CD8-positive, alpha-beta memory T cell (primary cell): Measurements from ENCODE around the gene EDC4. TPM values are rescaled to one million over a fixed set of nuclear protein-coding genes. Genes with fewer than 3 reads are reported as not detected.

ENCODE experiments used
- CTCF ChIA-PET: fragments of 350-600 bp; sonication (Branson Sonifier 250); formaldehyde crosslinking; loops from one replicate; lab custom pipeline; 2021; ENCODE audit warnings: antibody characterized with exemption; lab: Charles Lee
- POLR2A ChIA-PET: fragments of 350-600 bp; sonication (Branson Sonifier 250); formaldehyde crosslinking; loops from one replicate; lab custom pipeline; 2021; ENCODE audit warnings: antibody characterized with exemption; lab: Charles Lee
- DNase-seq, 5 donors: peaks; one replicate each; pipeline versions ENCODE4 v3.0.0 to v3.0.0-alpha.2; 2020 to 2022; ENCODE audit warnings: mixed read lengths in 1 of 5
- H3K27ac ChIP-seq: one replicate; pipeline ENCODE4 v1.7.0; 2013; ENCODE audit warnings: low read depth, mild to moderate bottlenecking, low read length, moderate library complexity
- H3K27me3 ChIP-seq: 2 replicates; pipeline ENCODE4 v1.7.0; 2013; ENCODE audit warnings: low read length, mild to moderate bottlenecking; ENCODE audit not compliant: insufficient read depth, poor library complexity, severe bottlenecking
- H3K36me3 ChIP-seq: 2 replicates; pipeline ENCODE4 v1.7.0; 2013; ENCODE audit warnings: mild to moderate bottlenecking, low read length, moderate library complexity; ENCODE audit not compliant: insufficient read depth
- H3K4me1 ChIP-seq: 2 replicates; pipeline ENCODE4 v1.7.0; 2013; ENCODE audit warnings: mild to moderate bottlenecking, low read length, moderate library complexity; ENCODE audit not compliant: insufficient read depth
- H3K4me3 ChIP-seq: 2 replicates; pipeline ENCODE4 v1.7.0; 2013; ENCODE audit warnings: mild to moderate bottlenecking, low read length
- H3K9me3 ChIP-seq: 2 replicates; pipeline ENCODE4 v1.7.0; 2013; ENCODE audit warnings: mild to moderate bottlenecking, low read length
- H3K27ac Mint-ChIP-seq, 8 donors: one replicate each; pipeline ENCODE4 v1.8.0; 2020 to 2021; ENCODE audit warnings: mixed read lengths in 8 of 8, mild to moderate bottlenecking in 6 of 8, inconsistent platforms in 3 of 8, moderate library complexity in 3 of 8
- H3K27me3 Mint-ChIP-seq, 2 donors: one replicate each; pipeline ENCODE4 v1.8.0; 2020 to 2021; ENCODE audit warnings: mixed read lengths in 2 of 2, mild to moderate bottlenecking in 1 of 2, moderate library complexity in 1 of 2
- H3K36me3 Mint-ChIP-seq, 3 donors: one replicate each; pipeline ENCODE4 v1.8.0; 2020 to 2021; ENCODE audit warnings: mixed read lengths in 3 of 3, inconsistent platforms in 1 of 3, mild to moderate bottlenecking in 1 of 3
- H3K4me1 Mint-ChIP-seq, 3 donors: one replicate each; pipeline ENCODE4 v1.8.0; 2020 to 2021; ENCODE audit warnings: mixed read lengths in 3 of 3, inconsistent platforms in 1 of 3, mild to moderate bottlenecking in 1 of 3
- H3K4me3 Mint-ChIP-seq, 7 donors: one replicate each; pipeline ENCODE4 v1.8.0; 2020 to 2021; ENCODE audit warnings: mixed read lengths in 7 of 7, mild to moderate bottlenecking in 6 of 7, moderate library complexity in 4 of 7, inconsistent platforms in 2 of 7
- H3K9me3 Mint-ChIP-seq, 5 donors: one replicate each; pipeline ENCODE4 v1.8.0; 2020 to 2022; ENCODE audit warnings: mixed read lengths in 5 of 5, mild to moderate bottlenecking in 3 of 5, moderate library complexity in 2 of 5, inconsistent platforms in 1 of 5
- polyA plus RNA-seq: library from polyadenylated mRNA; unstranded; fragments of 300-500 nt; fragmentation: Illumina TruSeq; gene quantifications from one replicate; pipeline ENCODE4 v1.2.3, GENCODE V29; 2021
- total RNA-seq, 2 experiments: library from RNA; stranded (reverse); gene quantifications; one replicate each; pipeline ENCODE4 v1.2.3, GENCODE V29; 2021

Gene EDC4
- total and polyA plus RNA-seq, 3 experiments from 2014 or later, result 30.1 to 108 (median 105) TPM

DNA sequence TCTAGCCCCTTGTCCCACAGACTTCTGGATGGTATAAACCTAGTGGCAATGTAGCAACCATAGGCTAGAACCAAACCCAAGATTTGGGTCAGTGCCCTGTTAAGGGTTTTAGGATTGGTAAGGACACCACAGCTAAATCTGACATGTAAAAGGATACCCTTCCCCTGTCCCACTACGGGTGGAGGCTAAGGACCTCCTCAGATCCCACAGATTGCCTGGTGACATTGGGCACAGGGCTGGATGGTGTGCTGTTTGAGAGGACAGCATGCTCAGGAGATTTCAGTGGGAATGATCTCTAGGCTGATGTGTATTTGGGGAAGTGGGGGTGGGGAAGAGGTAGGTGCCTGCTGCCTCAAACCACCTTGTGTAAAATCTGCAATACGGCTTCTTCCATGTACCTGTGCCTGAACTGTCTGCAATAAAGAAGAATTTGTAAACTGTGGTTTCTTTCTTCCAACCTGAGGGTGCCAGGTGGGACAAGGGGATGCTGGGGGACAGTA, 671 bp upstream of the EDC4 start:
- DNase-seq, result no peak
- H3K9me3 ChIP-seq, result no peaks in the 10 kb centered on the region
- ChIA-PET POLR2A (interaction anchor here (0.6 to 0.8 kb wide), 2 partner anchors 21 to 34 kb away, joined by 4 read pairs; partner anchors contain the start of gene PSKH1), CTCF (interaction anchor here (1.0 to 1.6 kb wide), 4 partner anchors 27 to 206 kb away, joined by 3 to 6 read pairs (median 4); partner anchors contain the start of genes C16orf86 and ENKD1)
- H3K4me3 ChIP-seq, result peak overlapping the region; percentile 79
- peaks cover 35% of the 10 kb centered on the region for H3K4me1 ChIP-seq
- peak overlapping the region; percentile 86 to 96 (median 93) for H3K4me3 Mint-ChIP-seq
- H3K9me3 Mint-ChIP-seq, result no peaks in the 10 kb centered on the region
- H3K27ac ChIP-seq, result peak overlapping the region; percentile 91
- no peaks in the 10 kb centered on the region for H3K27me3 ChIP-seq
- no peaks in the 10 kb centered on the region for H3K27me3 Mint-ChIP-seq
- peak overlapping the region; percentile 88 to 96 (median 92) for H3K27ac Mint-ChIP-seq
- H3K36me3 ChIP-seq, result peaks cover 17% of the 10 kb centered on the region
- H3K4me1 Mint-ChIP-seq, result peaks cover 33 to 42% (median 39%) of the 10 kb centered on the region in 3 donors
- H3K36me3 Mint-ChIP-seq, result peaks cover 0 to 60% (median 7%) of the 10 kb centered on the region in 3 donors

DNA sequence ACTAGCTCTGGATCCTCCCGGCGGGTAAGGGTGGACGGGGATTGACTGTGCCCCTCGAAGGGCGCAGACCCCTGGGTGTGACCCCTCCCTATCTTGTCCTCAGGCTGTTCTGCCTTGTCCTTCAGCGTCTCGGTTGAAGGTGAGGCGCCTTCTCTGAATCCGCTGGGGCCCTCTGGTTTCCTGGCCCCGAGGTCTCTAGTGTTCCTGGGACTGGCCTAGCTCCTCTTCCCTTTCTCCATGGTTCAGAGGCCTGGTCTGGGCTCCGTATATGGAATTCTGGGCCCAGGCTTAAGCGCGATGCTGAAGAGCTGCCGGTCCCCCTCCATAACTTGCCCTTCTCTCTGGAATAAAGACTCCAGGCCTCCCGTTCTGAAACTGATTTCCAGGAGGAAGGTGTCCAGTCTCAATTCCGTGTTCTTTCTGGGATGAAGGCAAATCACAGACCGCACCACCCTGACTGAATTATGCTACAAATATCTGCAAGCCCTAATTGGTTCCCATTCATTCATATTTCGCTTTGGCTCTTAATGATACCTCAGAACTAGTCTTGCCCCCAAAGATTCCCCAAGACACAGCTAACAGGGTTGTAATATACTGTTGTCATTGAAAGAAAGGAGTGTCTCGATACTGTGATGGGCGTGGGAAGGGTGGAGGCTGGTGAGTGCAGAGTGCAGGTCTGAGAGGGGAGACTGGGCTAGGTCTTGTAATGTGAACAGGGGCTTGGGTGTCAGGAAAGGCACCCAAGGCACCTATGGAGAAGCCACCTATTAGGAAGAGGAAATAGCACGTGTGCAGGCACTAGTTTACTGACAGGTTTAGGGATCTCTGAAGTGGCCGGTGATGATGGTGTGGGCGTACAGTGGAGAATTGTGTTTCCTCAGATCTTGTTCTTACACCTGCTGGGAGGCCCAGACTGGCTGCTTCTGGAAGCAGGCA, 851 bp downstream of the EDC4 start:
- DNase-seq, result no peak

DNA sequence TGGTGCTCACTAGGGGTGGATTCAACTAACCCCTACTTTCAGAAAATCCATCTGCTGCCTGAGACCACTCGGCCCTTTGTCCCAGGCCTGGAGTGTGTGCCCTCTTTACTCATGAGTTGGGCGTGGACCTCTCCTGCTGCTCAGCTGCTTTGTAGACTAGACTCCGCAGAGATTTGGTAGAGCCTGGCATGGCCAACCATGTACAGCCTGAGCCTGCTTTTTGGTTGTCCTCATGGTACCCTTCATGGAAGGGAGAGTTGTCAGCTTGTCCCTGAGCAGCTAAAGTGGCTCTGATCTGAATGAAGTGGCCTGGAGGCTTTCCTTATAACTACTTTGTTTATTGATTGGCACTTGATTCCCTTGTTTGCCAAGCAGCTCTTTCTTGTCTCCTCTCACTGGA, 1.5 kb downstream of the EDC4 start:
- Mint-ChIP-seq H3K27ac (peak overlapping the region in 7 of 8 donors; percentile 69 to 96 (median 93)), H3K4me3 (peak overlapping the region; percentile 91 to 96 (median 93)), H3K36me3 (peaks cover 0 to 69% (median 7%) of the 10 kb centered on the region in 3 donors), H3K27me3 (no peaks in the 10 kb centered on the region), H3K4me1 (peaks cover 33 to 42% (median 39%) of the 10 kb centered on the region in 3 donors), H3K9me3 (no peaks in the 10 kb centered on the region)
- Histone ChIP-seq H3K36me3 (peaks cover 32% of the 10 kb centered on the region), H3K27me3 (no peaks in the 10 kb centered on the region), H3K9me3 (no peaks in the 10 kb centered on the region), H3K27ac (no peak overlapping the region), H3K4me3 (peak overlapping the region; percentile 79), H3K4me1 (peaks cover 35% of the 10 kb centered on the region)
- no peak for DNase-seq
- ChIA-PET POLR2A (interaction anchor here (0.6 to 1.4 kb wide), 5 partner anchors 58 to 354 kb away, joined by 3 to 8 read pairs (median 3); partner anchors contain the start of genes RANBP10 and TSNAXIP1), CTCF (interaction anchor here (1.9 to 2.9 kb wide), 2 partner anchors 9 to 58 kb away, joined by 5 to 15 read pairs; partner anchors contain the start of gene NRN1L)

More for the DNA sequence above, 851 bp downstream of the EDC4 start:
- Histone ChIP-seq H3K27ac (peak overlapping the region; percentile 91), H3K4me1 (peaks cover 35% of the 10 kb centered on the region), H3K9me3 (no peaks in the 10 kb centered on the region), H3K27me3 (no peaks in the 10 kb centered on the region), H3K4me3 (peak overlapping the region; percentile 79), H3K36me3 (peaks cover 26% of the 10 kb centered on the region)
- Mint-ChIP-seq H3K27me3 (no peaks in the 10 kb centered on the region), H3K9me3 (no peaks in the 10 kb centered on the region), H3K4me3 (peak overlapping the region; percentile 91 to 96 (median 93)), H3K27ac (peak overlapping the region; percentile 85 to 96 (median 92)), H3K4me1 (peaks cover 33 to 42% (median 39%) of the 10 kb centered on the region in 3 donors), H3K36me3 (peaks cover 0 to 65% (median 7%) of the 10 kb centered on the region in 3 donors)
- CTCF ChIA-PET, result interaction anchor here (0.6 to 2.9 kb wide), 9 partner anchors 10 to 62 kb away, joined by 3 to 15 read pairs (median 3); partner anchors contain the start of gene NRN1L
- POLR2A ChIA-PET, result interaction anchor here (0.6 to 1.4 kb wide), 7 partner anchors 30 to 354 kb away, joined by 3 to 8 read pairs (median 4); partner anchors contain the start of genes PSMB10, RANBP10 and TSNAXIP1

DNA sequence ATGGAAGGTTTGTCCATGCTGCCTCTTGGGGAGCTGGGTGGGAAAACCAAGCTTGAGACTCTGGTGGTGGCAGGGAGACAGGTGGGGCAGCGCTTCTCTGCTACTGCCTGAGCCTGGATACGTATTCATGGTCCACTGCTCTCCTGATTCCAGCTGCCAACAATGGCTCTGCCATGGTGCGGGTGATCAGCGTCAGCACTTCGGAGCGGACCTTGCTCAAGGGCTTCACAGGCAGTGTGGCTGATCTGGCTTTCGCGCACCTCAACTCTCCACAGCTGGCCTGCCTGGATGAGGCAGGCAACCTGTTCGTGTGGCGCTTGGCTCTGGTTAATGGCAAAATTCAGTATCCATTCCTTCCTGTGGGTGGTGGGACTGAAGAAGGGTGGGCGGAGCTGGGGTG, 4.2 kb downstream of the EDC4 start:
- DNase-seq, result no peak
- H3K9me3 ChIP-seq, result no peaks in the 10 kb centered on the region
- peaks cover 35% of the 10 kb centered on the region for H3K4me1 ChIP-seq
- H3K4me3 ChIP-seq, result no peak overlapping the region
- no peaks in the 10 kb centered on the region for H3K27me3 ChIP-seq
- Mint-ChIP-seq H3K36me3 (peaks cover 0 to 81% (median 0%) of the 10 kb centered on the region in 3 donors), H3K4me3 (no peak overlapping the region), H3K27ac (peak overlapping the region in 1 of 8 donors; percentile 17), H3K4me1 (peaks cover 33 to 41% (median 37%) of the 10 kb centered on the region in 3 donors), H3K9me3 (no peaks in the 10 kb centered on the region), H3K27me3 (no peaks in the 10 kb centered on the region)
- POLR2A ChIA-PET, result no interaction called here
- H3K27ac ChIP-seq, result no peak overlapping the region
- H3K36me3 ChIP-seq, result peaks cover 59% of the 10 kb centered on the region
- CTCF ChIA-PET, result interaction anchor here (1.1 kb wide), 1 partner anchor 60 kb away, joined by 3 read pairs; no protein-coding TSS in a partner anchor

DNA sequence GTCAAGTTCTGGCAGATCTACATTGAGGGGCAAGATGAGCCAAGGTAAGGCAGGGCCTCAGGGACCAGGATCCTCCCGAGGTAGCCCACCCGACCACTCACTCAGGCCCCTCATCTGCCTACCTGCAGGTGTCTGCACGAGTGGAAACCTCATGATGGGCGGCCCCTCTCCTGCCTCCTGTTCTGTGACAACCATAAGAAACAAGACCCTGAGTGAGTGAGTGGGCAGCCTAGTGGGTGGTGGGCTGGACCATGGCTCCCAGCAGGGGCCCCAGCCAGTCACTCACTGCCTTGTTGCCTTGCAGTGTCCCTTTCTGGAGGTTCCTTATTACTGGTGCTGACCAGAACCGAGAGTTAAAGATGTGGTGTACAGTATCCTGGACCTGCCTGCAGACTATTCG, 5.4 kb downstream of the EDC4 start:
- Histone ChIP-seq H3K4me3 (no peak overlapping the region), H3K36me3 (peaks cover 71% of the 10 kb centered on the region), H3K27ac (no peak overlapping the region), H3K27me3 (no peaks in the 10 kb centered on the region), H3K4me1 (peaks cover 28% of the 10 kb centered on the region), H3K9me3 (no peaks in the 10 kb centered on the region)
- H3K36me3 Mint-ChIP-seq, result peaks cover 0 to 91% (median 0%) of the 10 kb centered on the region in 3 donors
- no peak for DNase-seq
- H3K27me3 Mint-ChIP-seq, result no peaks in the 10 kb centered on the region
- H3K27ac Mint-ChIP-seq, result no peak overlapping the region
- no peak overlapping the region for H3K4me3 Mint-ChIP-seq
- ChIA-PET POLR2A (no interaction called here), CTCF (interaction anchor here (1.1 to 2.5 kb wide), 2 partner anchors 13 to 61 kb away, joined by 3 to 10 read pairs; no protein-coding TSS in a partner anchor)
- no peaks in the 10 kb centered on the region for H3K9me3 Mint-ChIP-seq
- H3K4me1 Mint-ChIP-seq, result peaks cover 26 to 32% (median 30%) of the 10 kb centered on the region in 3 donors

DNA sequence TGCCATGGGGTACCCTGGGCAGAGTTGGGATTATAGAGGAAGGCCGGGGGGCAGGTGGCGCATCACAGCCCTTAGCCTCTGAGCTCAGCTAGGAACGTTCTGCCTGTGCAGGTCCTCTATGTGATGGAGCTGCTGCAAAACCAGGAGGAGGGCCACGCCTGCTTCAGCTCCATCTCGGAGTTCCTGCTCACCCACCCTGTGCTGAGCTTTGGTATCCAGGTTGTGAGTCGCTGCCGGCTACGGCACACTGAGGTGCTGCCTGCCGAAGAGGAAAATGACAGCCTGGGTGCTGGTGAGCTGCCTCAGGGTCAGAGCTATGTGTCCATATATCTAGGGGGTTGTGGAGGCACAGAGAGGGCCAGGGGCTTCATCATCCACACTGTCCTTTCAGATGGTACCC, 6.0 kb downstream of the EDC4 start:
- no peak for DNase-seq
- H3K4me3 Mint-ChIP-seq, result no peak overlapping the region
- no peak overlapping the region for H3K27ac Mint-ChIP-seq
- H3K36me3 Mint-ChIP-seq, result peaks cover 0 to 91% (median 0%) of the 10 kb centered on the region in 3 donors
- H3K9me3 Mint-ChIP-seq, result no peaks in the 10 kb centered on the region
- Histone ChIP-seq H3K4me1 (peaks cover 25% of the 10 kb centered on the region), H3K4me3 (no peak overlapping the region), H3K36me3 (peaks cover 77% of the 10 kb centered on the region), H3K9me3 (no peaks in the 10 kb centered on the region), H3K27ac (no peak overlapping the region), H3K27me3 (no peaks in the 10 kb centered on the region)
- H3K4me1 Mint-ChIP-seq, result peaks cover 22 to 26% (median 25%) of the 10 kb centered on the region in 3 donors
- H3K27me3 Mint-ChIP-seq, result no peaks in the 10 kb centered on the region
- CTCF ChIA-PET, result interaction anchor here (1.1 to 2.5 kb wide), 5 partner anchors 12 to 187 kb away, joined by 3 to 10 read pairs (median 4); no protein-coding TSS in a partner anchor
- POLR2A ChIA-PET, result no interaction called here

DNA sequence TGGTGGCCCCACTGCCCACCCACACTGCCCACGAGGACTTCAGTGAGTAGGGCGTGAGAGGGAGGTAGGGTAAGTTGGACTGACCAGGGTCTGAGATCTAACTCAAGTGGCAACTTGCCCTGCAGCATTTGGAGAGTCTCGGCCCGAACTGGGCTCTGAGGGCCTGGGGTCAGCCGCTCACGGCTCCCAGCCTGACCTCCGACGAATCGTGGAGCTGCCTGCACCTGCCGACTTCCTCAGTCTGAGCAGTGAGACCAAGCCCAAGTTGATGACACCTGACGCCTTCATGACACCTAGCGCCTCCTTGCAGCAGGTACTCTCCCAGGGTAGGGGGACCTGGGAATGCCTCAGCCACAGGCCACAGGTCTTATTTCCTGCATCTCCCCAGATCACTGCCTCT, 6.6 kb downstream of the EDC4 start:
- H3K36me3 Mint-ChIP-seq, result peaks cover 0 to 92% (median 2%) of the 10 kb centered on the region in 3 donors
- DNase-seq, result no peak
- no peak overlapping the region for H3K4me3 Mint-ChIP-seq
- H3K27me3 ChIP-seq, result no peaks in the 10 kb centered on the region
- no peaks in the 10 kb centered on the region for H3K27me3 Mint-ChIP-seq
- H3K4me1 Mint-ChIP-seq, result peaks cover 16 to 20% (median 18%) of the 10 kb centered on the region in 3 donors
- H3K9me3 Mint-ChIP-seq, result no peaks in the 10 kb centered on the region
- H3K4me3 ChIP-seq, result no peak overlapping the region
- ChIA-PET CTCF (interaction anchor here (0.9 to 2.5 kb wide), 6 partner anchors 12 to 358 kb away, joined by 3 to 10 read pairs (median 4); no protein-coding TSS in a partner anchor), POLR2A (interaction anchor here (0.6 kb wide), 1 partner anchor 129 kb away, joined by 8 read pairs; no protein-coding TSS in a partner anchor)
- no peaks in the 10 kb centered on the region for H3K9me3 ChIP-seq
- H3K4me1 ChIP-seq, result peaks cover 19% of the 10 kb centered on the region
- peak overlapping the region in 1 of 8 donors; percentile 10 for H3K27ac Mint-ChIP-seq
- peaks cover 83% of the 10 kb centered on the region for H3K36me3 ChIP-seq
- no peak overlapping the region for H3K27ac ChIP-seq
